B cell (primary cell): ENCODE measurements around the gene SYCP2. TPM values are rescaled to one million over a fixed set of nuclear protein-coding genes. Genes with fewer than 3 reads are reported as not detected.

Experiments used
- ATAC-seq: fragments of 200-7000 bp; cut with Tn5 transposase; one replicate; pipeline ENCODE4 v1.10.0; 2021; ENCODE audit warnings: low read depth, mild to moderate bottlenecking, moderate number of reproducible peaks, moderate library complexity
- CTCF ChIA-PET: fragments of 350-600 bp; sonication (Branson Sonifier 250); formaldehyde crosslinking; loops from one replicate; lab custom pipeline; 2021; ENCODE audit warnings: antibody characterized with exemption, inconsistent platforms; lab: Charles Lee
- POLR2A ChIA-PET: fragments of 350-600 bp; sonication (Branson Sonifier 250); formaldehyde crosslinking; loops from one replicate; lab custom pipeline; 2021; ENCODE audit warnings: antibody characterized with exemption; lab: Charles Lee
- DNase-seq: peaks from one replicate; pipeline ENCODE4 v3.0.0; 2013
- H2AFZ ChIP-seq: 2 replicates; pipeline ENCODE4 v1.6.1; 2012; ENCODE audit warnings: mild to moderate bottlenecking, low read depth, low read length; ENCODE audit not compliant: insufficient read depth, poor library complexity, severe bottlenecking
- H3K27ac ChIP-seq, 2 donors: 1 replicate in 1 of 2; 2 replicates in 1 of 2; pipeline ENCODE4 v1.5.1; 2012 to 2013; ENCODE audit warnings: low read length in 2 of 2, mild to moderate bottlenecking in 2 of 2, moderate library complexity in 1 of 2
- H3K27me3 ChIP-seq, 4 experiments: fragments of 200-600 bp in 1 of 4; sonication (generic) in 1 of 4; replicated peaks in 1 of 4; 1 replicate in 2 of 4; 2 replicates in 2 of 4; pipeline versions ENCODE4 v1.6.1 to v1.7.0; 2013 to 2016; ENCODE audit warnings: low read length in 3 of 4, mild to moderate bottlenecking in 2 of 4, mixed read lengths in 1 of 4, moderate library complexity in 1 of 4; ENCODE audit not compliant: insufficient read depth in 4 of 4, control insufficient read depth in 3 of 4; ENCODE audit errors: control extremely low read depth in 1 of 4
- H3K36me3 ChIP-seq, 2 experiments: replicated peaks in 1 of 2; 1 replicate in 1 of 2; 2 replicates in 1 of 2; pipeline versions ENCODE4 v1.6.1 to v1.7.1; 2013; ENCODE audit warnings: low read length in 1 of 2; ENCODE audit not compliant: insufficient read depth in 2 of 2, control insufficient read depth in 1 of 2; ENCODE audit errors: control extremely low read depth in 1 of 2, extremely low read depth in 1 of 2
- H3K4me1 ChIP-seq, 2 donors: fragments of 200-600 bp in 1 of 2; sonication (generic) in 1 of 2; 1 replicate in 1 of 2; 2 replicates in 1 of 2; pipeline versions ENCODE4 v1.5.1 to v1.6.1; 2013 to 2017; ENCODE audit warnings: low read length in 2 of 2; ENCODE audit not compliant: control insufficient read depth in 2 of 2, insufficient read depth in 2 of 2
- H3K4me2 ChIP-seq: replicated peaks from 2 replicates; pipeline ENCODE3; 2012; ENCODE audit warnings: mild to moderate bottlenecking, low read depth, low read length; ENCODE audit not compliant: poor library complexity, severe bottlenecking
- H3K4me3 ChIP-seq, 5 experiments: fragments of 200-600 bp in 1 of 5; sonication (generic) in 1 of 5; 1 replicate in 3 of 5; 2 replicates in 2 of 5; pipeline versions ENCODE4 v1.5.1 to v1.7.0; 2011 to 2016; ENCODE audit warnings: low read length in 4 of 5, mild to moderate bottlenecking in 4 of 5, low read depth in 2 of 5, control low read depth in 1 of 5, moderate library complexity in 1 of 5; ENCODE audit not compliant: insufficient read depth in 1 of 5; ENCODE audit errors: control extremely low read depth in 1 of 5, extremely low read depth in 1 of 5
- H3K79me2 ChIP-seq: fragments of 200-600 bp; sonication (generic); one replicate; pipeline ENCODE4 v1.6.0; 2016; ENCODE audit warnings: low read length; ENCODE audit not compliant: control insufficient read depth, insufficient read depth
- H3K9ac ChIP-seq: fragments of 200-600 bp; sonication (generic); 2 replicates; pipeline ENCODE4 v1.6.1; 2017; ENCODE audit warnings: mild to moderate bottlenecking, low read length, moderate library complexity
- H3K9me3 ChIP-seq, 3 donors: one replicate each; pipeline versions ENCODE4 v1.6.1 to v1.7.1; 2013; ENCODE audit warnings: low read length in 2 of 3; ENCODE audit not compliant: control insufficient read depth in 2 of 3, insufficient read depth in 1 of 3; ENCODE audit errors: control extremely low read depth in 1 of 3
- H4K20me1 ChIP-seq: 2 replicates; pipeline ENCODE4 v1.6.0; 2012; ENCODE audit warnings: mild to moderate bottlenecking, low read length; ENCODE audit not compliant: insufficient read depth, control insufficient read depth, poor library complexity, severe bottlenecking
- H3K27ac Mint-ChIP-seq: one replicate; pipeline ENCODE4 v1.8.0; 2021; ENCODE audit warnings: mixed read lengths
- H3K27me3 Mint-ChIP-seq: one replicate; pipeline ENCODE4 v1.8.0; 2021; ENCODE audit warnings: mixed read lengths
- H3K4me1 Mint-ChIP-seq: one replicate; pipeline ENCODE4 v1.8.0; 2021; ENCODE audit warnings: mixed read lengths
- H3K4me3 Mint-ChIP-seq: one replicate; pipeline ENCODE4 v1.8.0; 2021; ENCODE audit warnings: mixed read lengths
- H3K9me3 Mint-ChIP-seq: one replicate; pipeline ENCODE4 v1.8.0; 2022; ENCODE audit warnings: mixed read lengths; ENCODE audit not compliant: insufficient read depth
- CTCF ChIP-seq: fragments of 200-600 bp; IDR thresholded peaks from one replicate; pipeline ENCODE4 v1.8.0; 2022; ENCODE audit warnings: antibody characterized with exemption, mild to moderate bottlenecking
- EZH2 ChIP-seq: IDR thresholded peaks from 2 replicates; pipeline ENCODE4 v1.6.1; 2012; ENCODE audit warnings: borderline replicate concordance, low read depth, mild to moderate bottlenecking, moderate library complexity, low read length; ENCODE audit not compliant: insufficient read depth, poor library complexity, severe bottlenecking
- WGBS: methylation state at CpG from one replicate; pipeline ENCODE4 v1.1.5; 2013; ENCODE audit warnings: missing lambda C conversion rate; ENCODE audit not compliant: insufficient coverage; 5-methylcytosine and 5-hydroxymethylcytosine counted together
- intact Hi-C: fragments of 100-400 bp; cut with micrococcal nuclease; formaldehyde crosslinking; loops from one replicate; pipeline ENCODE4 v1.10.0; 2022
- polyA plus RNA-seq: library from polyadenylated mRNA; depleted of rRNA; stranded (reverse); fragments of >200 nt; gene quantifications from 2 replicates; pipeline ENCODE4 v1.2.3, GENCODE V29; 2012
- total RNA-seq, 2 donors: library from RNA; stranded (reverse); fragments of 120-200 nt in 1 of 2; gene quantifications; 1 replicate in 1 of 2; 2 replicates in 1 of 2; pipeline versions ENCODE4 v1.2.3 to v1.2.4, GENCODE V29; 2013 to 2022

The SYCP2 gene
- total and polyA plus RNA-seq, 2 donors (not counting 1 experiment from before 2014, with no cell fraction given), result 0.98 to 4.5 TPM

GRCh38 chr20:59823491-59824259 is 109.8 kb downstream of the SYCP2 start:
- Histone ChIP-seq H3K36me3 (no peaks in the 10 kb centered on the region), H3K9me3 (peaks cover 0 to 7% (median 0%) of the 10 kb centered on the region in 3 donors), H3K27me3 (peaks cover 0 to 2% (median 0%) of the 10 kb centered on the region in 4 experiments), H4K20me1 (no peaks in the 10 kb centered on the region), H3K79me2 (no peaks in the 10 kb centered on the region), H3K4me2 (no peak overlapping the region), H3K4me3 (no peak overlapping the region), H3K27ac (no peak overlapping the region), H2AFZ (no peak overlapping the region), H3K9ac (no peak overlapping the region), H3K4me1 (no peaks in the 10 kb centered on the region)
- intact Hi-C loops, result no loop called here
- no peak for ATAC-seq
- Mint-ChIP-seq H3K27me3 (peaks cover 12% of the 10 kb centered on the region), H3K9me3 (no peaks in the 10 kb centered on the region), H3K4me1 (no peaks in the 10 kb centered on the region), H3K4me3 (no peak overlapping the region), H3K27ac (no peak overlapping the region)
- TF ChIP-seq EZH2 (no peak), CTCF (no peak)
- no peak for DNase-seq
- WGBS, result 93% methylated on average over 3 of the region's 8 CpGs
- ChIA-PET POLR2A (no interaction called here), CTCF (no interaction called here)

GRCh38 chr20:59823030-59823423 is 110.4 kb downstream of the SYCP2 start:
- no peaks in the 10 kb centered on the region for H3K79me2 ChIP-seq
- 88% methylated on average over 6 of the region's 9 CpGs for WGBS
- no peak overlapping the region for H3K9ac ChIP-seq
- H3K27ac ChIP-seq, result no peak overlapping the region
- no peaks in the 10 kb centered on the region for H3K36me3 ChIP-seq
- ChIA-PET CTCF (no interaction called here), POLR2A (no interaction called here)
- H3K9me3 ChIP-seq, result peaks cover 0 to 7% (median 0%) of the 10 kb centered on the region in 3 donors
- TF ChIP-seq CTCF, result no peak
- ATAC-seq (no peak), DNase-seq (no peak)
- H3K4me1 ChIP-seq, result no peaks in the 10 kb centered on the region
- Mint-ChIP-seq H3K4me1 (no peaks in the 10 kb centered on the region), H3K27ac (no peak overlapping the region), H3K27me3 (peaks cover 7% of the 10 kb centered on the region), H3K4me3 (no peak overlapping the region), H3K9me3 (no peaks in the 10 kb centered on the region)
- H2AFZ ChIP-seq, result no peak overlapping the region
- no peak overlapping the region for H3K4me3 ChIP-seq
- H3K27me3 ChIP-seq, result peaks cover 0 to 2% (median 0%) of the 10 kb centered on the region in 4 experiments
- intact Hi-C loops, result no loop called here
- no peaks in the 10 kb centered on the region for H4K20me1 ChIP-seq
- H3K4me2 ChIP-seq, result no peak overlapping the region
